Activated CD4-positive, alpha-beta T cell treated with anti-CD3 and anti-CD28 coated beads for 48 hours (primary cell): ENCODE data around the gene KCNJ10.
"Not testable (repeated sequence)": the region's sequence is repeated elsewhere in the genome, so short reads cannot be mapped to it uniquely, and the experiment has no call there.

ENCODE experiments used
- DNase-seq: peaks from one replicate; pipeline ENCODE4 v3.0.0-alpha.2; 2020

The KCNJ10 gene

GRCh38 chr1:160053548-160054365 lies 16.2 kb downstream of the KCNJ10 start:
- DNase-seq: no peak

GRCh38 chr1:160052936-160053335 lies 17.0 kb downstream of the KCNJ10 start:
- DNase-seq: no peak

GRCh38 chr1:160050619-160051018 lies 19.3 kb downstream of the KCNJ10 start:
- DNase-seq: no peak

- not testable (repeated sequence) for DNase-seq
These were observed 19.8 kb downstream of the KCNJ10 start for GRCh38 chr1:160050182-160050581.

- DNase-seq: no peak
These were observed 20.9 kb downstream of the KCNJ10 start for GRCh38 chr1:160049101-160049500.

- no peak for DNase-seq
These were observed 21.6 kb downstream of the KCNJ10 start for GRCh38 chr1:160048335-160048734.

GRCh38 chr1:160047111-160047991 lies 22.6 kb downstream of the KCNJ10 start:
- DNase-seq: no peak

- DNase-seq: peak; percentile 53
These were observed 23.4 kb downstream of the KCNJ10 start for GRCh38 chr1:160046494-160047110.

- no peak for DNase-seq
These were observed 24.3 kb downstream of the KCNJ10 start for GRCh38 chr1:160045653-160046052.

GRCh38 chr1:160043543-160043942 lies 26.4 kb downstream of the KCNJ10 start:
- no peak for DNase-seq

- no peak for DNase-seq
These were observed 29.5 kb downstream of the KCNJ10 start for GRCh38 chr1:160040476-160040875.

- peak; percentile 24 for DNase-seq
These were observed 37.7 kb downstream of the KCNJ10 start for GRCh38 chr1:160032165-160032820.

- DNase-seq: peak; percentile 97
These were observed 38.4 kb downstream of the KCNJ10 start, which contains the start of gene PIGM for GRCh38 chr1:160031365-160032164. TSS of gene PIGM (minus strand) at chr1:160031990. CDS start at chr1:160031739, 251 bp downstream.

GRCh38 chr1:160030657-160031364 lies 39.1 kb downstream of the KCNJ10 start:
- no peak for DNase-seq

- no peak for DNase-seq
These were observed 41.5 kb downstream of the KCNJ10 start for GRCh38 chr1:160028426-160028825.

GRCh38 chr1:160025314-160025713 lies 44.6 kb downstream of the KCNJ10 start:
- no peak for DNase-seq

GRCh38 chr1:160024195-160024905 lies 45.6 kb downstream of the KCNJ10 start:
- no peak for DNase-seq

GRCh38 chr1:160022330-160023310 lies 47.3 kb downstream of the KCNJ10 start:
- DNase-seq: no peak

GRCh38 chr1:160021376-160022074 lies 48.4 kb downstream of the KCNJ10 start:
- DNase-seq: no peak
